GM10248 (cell line): Measurements from ENCODE around the gene GPHA2.

Experiments
- CTCF ChIA-PET: fragments of 300-600 bp; sonication (Branson Sonifier 250); formaldehyde crosslinking; extraction: SDS; loops from one replicate; lab custom pipeline; 2021; ENCODE audit warnings: antibody characterized with exemption; lab: Yijun Ruan, JAX
- POLR2A ChIA-PET: fragments of 350-650 bp; sonication (Branson Sonifier 250); formaldehyde crosslinking; extraction: SDS; loops from one replicate; lab custom pipeline; 2020; ENCODE audit warnings: antibody characterized with exemption; lab: Yijun Ruan, JAX
- DNase-seq: peaks from one replicate; pipeline ENCODE4 v3.0.0; 2012; ENCODE audit errors: extremely low spot score
- CTCF ChIP-seq: IDR thresholded peaks from 2 replicates; pipeline ENCODE4 v1.5.1; 2012; ENCODE audit warnings: mild to moderate bottlenecking, low read depth; ENCODE audit errors: extremely low read depth, missing control alignments, control extremely low read depth

GPHA2 gene

GRCh38 chr11:64951529-64951928, 15.8 kb upstream of the GPHA2 start:
- CTCF ChIA-PET, result interaction anchor here (0.9 kb wide), 1 partner anchor 378 kb away, joined by 3 read pairs; no protein-coding TSS in a partner anchor
- no peak for TF ChIP-seq CTCF
- no peak for DNase-seq
- POLR2A ChIA-PET, result no interaction called here

GRCh38 chr11:64947208-64947814, 11.6 kb upstream of the GPHA2 start:
- no peak for DNase-seq
- ChIA-PET POLR2A (interaction anchor here (0.6 kb wide), 1 partner anchor 147 kb away, joined by 3 read pairs; no protein-coding TSS in a partner anchor), CTCF (no interaction called here)
- no peak for TF ChIP-seq CTCF

- TF ChIP-seq CTCF, result no peak
- ChIA-PET POLR2A (no interaction called here), CTCF (interaction anchor here (0.6 to 1.5 kb wide), 8 partner anchors 26 to 181 kb away, joined by 3 to 5 read pairs (median 3); partner anchors contain the start of gene ARL2)
- no peak for DNase-seq
Observed at GRCh38 chr11:64936539-64936938, 846 bp upstream of the GPHA2 start.

GRCh38 chr11:64934682-64935358, 873 bp downstream of the GPHA2 start:
- ChIA-PET POLR2A (interaction anchor here (0.6 kb wide), 1 partner anchor 574 kb away, joined by 4 read pairs; no protein-coding TSS in a partner anchor), CTCF (interaction anchor here (0.7 to 1.7 kb wide), 4 partner anchors 9 to 80 kb away, joined by 3 to 5 read pairs (median 4); partner anchors contain the start of genes ARL2 and BATF2)
- DNase-seq, result no peak
- no peak for TF ChIP-seq CTCF

GRCh38 chr11:64933935-64934681, 1.6 kb downstream of the GPHA2 start:
- ChIA-PET CTCF (interaction anchor here (0.7 to 1.7 kb wide), 5 partner anchors 10 to 90 kb away, joined by 3 to 5 read pairs (median 3); partner anchors contain the start of genes ARL2, BATF2 and CDC42BPG), POLR2A (interaction anchor here (0.5 to 0.6 kb wide), 2 partner anchors 211 to 574 kb away, joined by 4 read pairs; partner anchors contain the start of gene NRXN2)
- TF ChIP-seq CTCF, result no peak
- no peak for DNase-seq

GRCh38 chr11:64933213-64933934, 2.3 kb downstream of the GPHA2 start:
- POLR2A ChIA-PET, result interaction anchor here (0.5 kb wide), 1 partner anchor 210 kb away, joined by 4 read pairs; the partner anchor contains the start of gene NRXN2
- no peak for TF ChIP-seq CTCF
- DNase-seq, result no peak
- CTCF ChIA-PET, result interaction anchor here (0.8 to 1.7 kb wide), 3 partner anchors 40 to 89 kb away, joined by 3 to 5 read pairs (median 3); partner anchors contain the start of genes ARL2 and CDC42BPG
